GM12878 (cell line): ENCODE measurements around the gene CDC27. TPM values are rescaled to one million over a fixed set of nuclear protein-coding genes. Genes with fewer than 3 reads are reported as not detected.

ENCODE experiments used
- ATAC-seq: fragments of 200-7000 bp; cut with Tn5 transposase; 3 replicates; pipeline ENCODE4 v1.9.1; 2020; ENCODE audit warnings: mild to moderate bottlenecking, moderate library complexity
- BruUV-seq: library from RNA; stranded (reverse); fragments of 400-500 nt; replicated peaks from 2 replicates; lab custom pipeline; 2021; lab: Mats Ljungman, UMichigan
- CTCF ChIA-PET: fragments of 300-600 bp; sonication (Branson Sonifier 250); formaldehyde crosslinking; extraction: SDS; loops from one replicate; lab custom pipeline; 2021; ENCODE audit warnings: inconsistent platforms; lab: Yijun Ruan, JAX
- POLR2A ChIA-PET: fragments of 350-600 bp; formaldehyde crosslinking; extraction: SDS; loops from one replicate; lab custom pipeline; 2021; ENCODE audit warnings: inconsistent platforms; lab: Charles Lee
- RAD21 ChIA-PET: fragments of 300-600 bp; sonication (Branson Sonifier 250); formaldehyde crosslinking; loops from one replicate; lab custom pipeline; 2023; ENCODE audit warnings: antibody characterized with exemption; ENCODE audit not compliant: unreplicated experiment; lab: Charles Lee
- SMC1A ChIA-PET: fragments of 300-600 bp; sonication (Branson Sonifier 250); formaldehyde crosslinking; loops from one replicate; lab custom pipeline; 2023; ENCODE audit not compliant: unreplicated experiment, uncharacterized antibody; lab: Charles Lee
- DNase-seq: peaks from one replicate; pipeline ENCODE4 v3.0.0-alpha.2; 2011; ENCODE audit warnings: low read depth, low spot score
- FAIRE-seq: peaks from 3 replicates; lab custom pipeline; 2011; peaks lifted over from hg19 to GRCh38; lab: Jason Lieb, UNC
- H2AFZ ChIP-seq: 2 replicates; pipeline ENCODE4 v1.6.0; 2011; ENCODE audit warnings: low read depth, low read length, control low read depth; ENCODE audit not compliant: control insufficient read depth
- H3K27ac ChIP-seq: 2 replicates; pipeline ENCODE4 v1.5.1; 2011; ENCODE audit warnings: control low read depth; ENCODE audit not compliant: control insufficient read depth, insufficient read depth
- H3K27me3 ChIP-seq, 2 experiments: replicated peaks in 1 of 2; 2 replicates each; pipeline versions ENCODE4 v1.6.0 to v1.6.1; 2011; ENCODE audit warnings: low read length in 1 of 2; ENCODE audit not compliant: control insufficient read depth in 2 of 2, insufficient read depth in 2 of 2
- H3K36me3 ChIP-seq, 2 experiments: 2 replicates each; pipeline ENCODE4 v1.5.1; 2011; ENCODE audit warnings: low read length in 1 of 2; ENCODE audit not compliant: control insufficient read depth in 2 of 2, insufficient read depth in 2 of 2
- H3K4me1 ChIP-seq: 2 replicates; pipeline ENCODE4 v1.6.1; 2011; ENCODE audit warnings: mild to moderate bottlenecking, low read length, moderate library complexity, mixed read lengths; ENCODE audit not compliant: control insufficient read depth, insufficient read depth
- H3K4me2 ChIP-seq: 2 replicates; pipeline ENCODE4 v1.6.0; 2011; ENCODE audit warnings: control low read depth; ENCODE audit not compliant: control insufficient read depth, insufficient read depth
- H3K4me3 ChIP-seq: fragments of 200-600 bp; sonication (generic); 2 replicates; pipeline ENCODE4 v1.5.1; 2016
- H3K79me2 ChIP-seq: 2 replicates; pipeline ENCODE4 v1.6.0; 2011; ENCODE audit warnings: low read length; ENCODE audit not compliant: control insufficient read depth, insufficient read depth
- H3K9ac ChIP-seq: 2 replicates; pipeline ENCODE4 v1.8.0; 2011; ENCODE audit warnings: low read length, control low read depth, mixed read lengths; ENCODE audit not compliant: control insufficient read depth, insufficient read depth
- H3K9me3 ChIP-seq: replicated peaks from 3 replicates; pipeline ENCODE4 v1.5.1; 2011; ENCODE audit warnings: mild to moderate bottlenecking, low read length; ENCODE audit not compliant: control insufficient read depth, insufficient read depth
- H4K20me1 ChIP-seq: 2 replicates; pipeline ENCODE4 v1.6.0; 2011; ENCODE audit not compliant: control insufficient read depth, insufficient read depth
- CHD2 ChIP-seq: IDR thresholded peaks from 2 replicates; pipeline ENCODE4 v1.6.1; 2011; ENCODE audit warnings: low read depth, low read length, improper control_type of control experiment, borderline replicate concordance
- E4F1 ChIP-seq: fragments of 450-650 bp; IDR thresholded peaks from 2 replicates; pipeline ENCODE4 v1.6.1; 2018; ENCODE audit warnings: borderline replicate concordance, mild to moderate bottlenecking; ENCODE audit not compliant: partially characterized antibody
- EP300 ChIP-seq, 2 experiments: fragments of 150-350 bp in 1 of 2; IDR thresholded peaks; 2 replicates each; pipeline ENCODE4 v1.6.1; 2011 to 2012; ENCODE audit warnings: low read depth in 2 of 2, low read length in 2 of 2, borderline replicate concordance in 1 of 2, improper control_type of control experiment in 1 of 2, inconsistent platforms in 1 of 2; ENCODE audit not compliant: control insufficient read depth in 1 of 2
- ETV6 ChIP-seq, 2 experiments: fragments of 450-650 bp in 1 of 2; IDR thresholded peaks in 1 of 2; conservative IDR thresholded peaks in 1 of 2; 2 replicates each; pipeline ENCODE4 v1.6.1; 2014; ENCODE audit warnings: antibody characterized with exemption in 1 of 2, borderline replicate concordance in 1 of 2, low read depth in 1 of 2, mild to moderate bottlenecking in 1 of 2, moderate library complexity in 1 of 2
- EZH2 ChIP-seq: IDR thresholded peaks from 2 replicates; pipeline ENCODE4 v1.6.1; 2012; ENCODE audit warnings: low read depth, mild to moderate bottlenecking, control low read depth, inconsistent platforms, low read length, borderline replicate concordance; ENCODE audit not compliant: control insufficient read depth
- IRF4 ChIP-seq: IDR thresholded peaks from 2 replicates; pipeline ENCODE4 v1.6.1; 2011; ENCODE audit warnings: low read depth, low read length
- LARP7 ChIP-seq: fragments of 450-650 bp; IDR thresholded peaks from 2 replicates; pipeline ENCODE4 v1.6.1; 2017; ENCODE audit warnings: mild to moderate bottlenecking
- MYB ChIP-seq: fragments of 150-350 bp; IDR thresholded peaks from 2 replicates; pipeline ENCODE4 v1.6.1; 2014; ENCODE audit warnings: mild to moderate bottlenecking, low read depth, low read length, borderline replicate concordance
- SREBF2 ChIP-seq: IDR thresholded peaks from 2 replicates; pipeline ENCODE4 v1.6.1; 2012; ENCODE audit warnings: mild to moderate bottlenecking, low read length
- STAT3 ChIP-seq: IDR thresholded peaks from 2 replicates; pipeline ENCODE4 v1.6.1; 2011; ENCODE audit warnings: low read depth, low read length, improper control_type of control experiment
- TCF7 ChIP-seq: IDR thresholded peaks from 2 replicates; pipeline ENCODE4 v1.6.1; 2014; ENCODE audit warnings: antibody characterized with exemption, borderline replicate concordance
- ZNF622 ChIP-seq: fragments of 450-650 bp; IDR thresholded peaks from 2 replicates; pipeline ENCODE4 v1.6.1; 2017; ENCODE audit warnings: mild to moderate bottlenecking, inconsistent platforms
- WGBS: methylation state at CpG from one replicate; pipeline ENCODE4 v1.1.6; 2016; ENCODE audit warnings: low lambda C conversion rate; ENCODE audit not compliant: insufficient replicate concordance, insufficient coverage; ENCODE audit errors: missing lambda C conversion rate; 5-methylcytosine and 5-hydroxymethylcytosine counted together
- in situ Hi-C: fragments of 300-500 bp; cut with MboI; formaldehyde crosslinking; loops from 9 replicates; pipeline ENCODE4 v1.14.3; 2018; ENCODE audit warnings: mixed read lengths
- intact Hi-C: fragments of 100-400 bp; cut with micrococcal nuclease; formaldehyde crosslinking; loops from one replicate; pipeline ENCODE4 v1.14.2; 2022; ENCODE audit not compliant: unreplicated experiment
- polyA plus RNA-seq, 11 experiments: library from polyadenylated mRNA; depleted of rRNA in 4 of 11; unstranded in 6 of 11; stranded (reverse) in 5 of 11; fragments of >200 nt; fragmentation: Nextera tagmentation in 4 of 11; fragmentation: Illumina TruSeq in 1 of 11; extraction: Ambion mirVana in 4 of 11; extraction: Trizol in 1 of 11; gene quantifications; 1 replicate in 1 of 11; 2 replicates in 10 of 11; pipeline versions ENCODE4 v1.2.1 to v1.2.3, GENCODE V29; 2011 to 2016; ENCODE audit warnings: inconsistent platforms in 2 of 11, missing spikeins in 2 of 11, low read depth in 1 of 11
- total RNA-seq, 4 experiments: library from RNA; depleted of rRNA in 3 of 4; stranded (reverse); fragments of >200 nt in 3 of 4; fragmentation: Illumina TruSeq in 1 of 4; extraction: Trizol in 1 of 4; gene quantifications; 2 replicates each; pipeline versions ENCODE4 v1.2.1 to v1.2.3, GENCODE V29; 2013 to 2021

Gene CDC27
- total and polyA plus RNA-seq, 10 of the 15 experiments (the other 5 are each of a cell fraction or from before 2014, with no cell fraction given), result 23.2 to 138 (median 97.8) TPM

GRCh38 chr17:47099987-47100711 lies 88.9 kb downstream of the CDC27 start (continued):
- TF ChIP-seq STAT3, result no peak
- no peak for TF ChIP-seq ETV6 (conservative IDR thresholded peaks at IDR 0.05 in 1 of 2, IDR thresholded peaks at IDR 0.05 in 1 of 2; ENCODE audit: borderline replicate concordance in 1 of 2, low read depth in 1 of 2)
- TF ChIP-seq ZNF622, result peak; percentile 67

- ChIA-PET RAD21 (no interaction called here), SMC1A (no interaction called here), CTCF (no interaction called here), POLR2A (interaction anchor here (1.5 kb wide), 1 partner anchor 10 kb away, joined by 5 read pairs; no protein-coding TSS in a partner anchor)
- Histone ChIP-seq H3K9ac (peak overlapping the region; percentile 76), H4K20me1 (no peaks in the 10 kb centered on the region), H3K79me2 (peaks cover 21% of the 10 kb centered on the region), H3K27me3 (no peaks in the 10 kb centered on the region), H3K4me1 (peaks cover 8% of the 10 kb centered on the region), H3K4me3 (peak overlapping the region; percentile 90), H2AFZ (peak overlapping the region; percentile 67; the same call in 1 of the 2 replicates), H3K9me3 (no peaks in the 10 kb centered on the region), H3K4me2 (peak overlapping the region; percentile 86), H3K27ac (peak overlapping the region; percentile 71), H3K36me3 (no peaks in the 10 kb centered on the region)
- WGBS, result 1% methylated on average over 22 of the region's 22 CpGs
- intact Hi-C loops (no loop called here), in situ Hi-C loops (no loop called here)
- no peak for DNase-seq
- no peak for FAIRE-seq
- ATAC-seq, result no peak; the same call in 2 of the 3 replicates
- BruUV-seq, result no TSS peak
- TF ChIP-seq TCF7 (no peak), MYB (no peak), LARP7 (no peak), E4F1 (no peak), EZH2 (no peak), IRF4 (no peak), SREBF2 (no peak), EP300 (IDR thresholded peaks at IDR 0.05; ENCODE audit: borderline replicate concordance in 1 of 2, control insufficient read depth in 1 of 2, low read depth in 2 of 2, low read length in 2 of 2) (no peak), CHD2 (no peak)
Measured at GRCh38 chr17:47099451-47099986, 89.6 kb downstream of the CDC27 start.
